ENCODE results near the gene PKP4.

Gene PKP4

GRCh38 chr2:158554996-158555395, 98.2 kb downstream of the PKP4 start:
- no peak for DNase-seq

DNA sequence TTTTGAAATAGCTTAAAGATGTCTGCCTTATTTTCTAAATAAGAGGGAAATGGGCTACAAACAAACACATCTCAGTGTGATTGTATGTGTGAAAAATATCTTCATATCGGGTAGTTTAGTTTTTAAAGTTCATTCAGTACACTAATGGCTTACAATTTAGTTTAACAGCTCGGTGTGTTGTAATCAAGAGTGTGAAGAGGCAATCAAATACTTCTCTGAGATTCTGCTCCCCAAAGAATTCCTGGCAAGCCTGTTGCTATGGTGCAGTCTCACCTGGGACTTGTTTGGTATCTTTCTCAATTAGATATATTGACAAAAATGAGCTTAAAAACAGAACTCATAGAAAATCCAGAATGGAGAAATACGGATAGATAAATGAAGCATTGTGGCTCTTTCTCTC, 99.4 kb downstream of the PKP4 start:
- DNase-seq = no peak

- DNase-seq = no peak
Measured at GRCh38 chr2:158557752-158558151, 101.0 kb downstream of the PKP4 start.

DNA sequence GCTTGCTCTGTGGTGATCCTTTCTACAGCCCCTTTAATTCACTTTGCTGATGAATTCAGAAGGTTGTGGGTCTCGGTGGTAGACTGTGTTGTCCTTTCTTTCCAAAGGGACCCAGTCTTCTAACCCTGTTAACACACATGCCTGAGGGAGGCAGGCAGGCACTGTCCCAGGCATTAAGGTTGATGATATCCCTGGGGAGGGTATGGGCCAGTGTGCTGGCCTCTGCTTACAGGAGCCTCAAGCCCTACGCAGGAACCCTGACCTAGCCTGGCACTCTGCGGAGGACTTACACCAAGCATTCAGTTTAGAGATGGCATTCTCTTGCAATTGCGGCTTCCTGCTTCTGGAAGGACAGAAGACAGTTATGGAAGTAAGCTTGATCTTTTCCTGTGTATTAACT, 102.5 kb downstream of the PKP4 start:
- no peak for DNase-seq

- DNase-seq = no peak
Measured at GRCh38 chr2:158560259-158560658, 103.5 kb downstream of the PKP4 start.

DNA sequence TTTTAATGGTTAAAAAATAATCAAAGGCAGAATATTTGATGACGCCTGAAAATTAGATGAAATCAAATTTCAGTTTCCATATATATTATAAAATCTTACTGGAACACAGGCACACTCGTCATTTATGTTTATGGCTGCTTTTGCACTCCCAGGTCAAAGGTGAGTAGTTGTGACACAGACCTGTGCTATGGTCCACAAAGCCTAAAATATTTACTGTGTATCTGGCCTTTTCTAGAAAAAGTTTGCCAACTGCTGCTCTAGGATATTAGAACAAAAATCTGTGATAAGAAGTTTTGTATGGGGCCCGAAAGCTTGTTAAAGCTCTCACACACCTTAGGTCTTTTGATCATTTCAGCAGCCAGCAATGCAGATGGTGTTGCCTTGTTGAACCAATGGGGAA, 104.3 kb downstream of the PKP4 start:
- DNase-seq = no peak

DNA sequence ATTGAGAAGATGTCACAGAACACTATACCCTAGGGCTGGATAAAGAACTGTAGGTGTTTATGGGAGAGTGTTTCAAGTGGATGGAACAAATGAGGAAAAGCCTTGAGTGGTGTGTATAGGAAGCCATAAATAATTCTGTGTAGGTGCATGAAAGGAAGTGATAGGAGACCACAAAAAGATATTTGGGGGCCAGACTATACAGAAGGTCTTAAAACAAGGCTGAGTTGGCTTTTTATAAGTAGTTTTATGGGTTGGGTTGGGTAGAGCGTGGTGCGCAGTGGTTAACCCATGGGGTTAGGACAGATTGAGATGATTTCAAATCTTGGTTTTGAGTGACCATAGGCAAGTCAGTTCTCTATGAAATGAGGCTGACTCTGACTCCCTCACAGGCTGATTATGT, 110.5 kb downstream of the PKP4 start:
- no peak for DNase-seq

GRCh38 chr2:158569284-158569683, 112.5 kb downstream of the PKP4 start:
- DNase-seq = no peak

- no peak for DNase-seq
Measured at GRCh38 chr2:158570869-158571268, 114.1 kb downstream of the PKP4 start.

DNA sequence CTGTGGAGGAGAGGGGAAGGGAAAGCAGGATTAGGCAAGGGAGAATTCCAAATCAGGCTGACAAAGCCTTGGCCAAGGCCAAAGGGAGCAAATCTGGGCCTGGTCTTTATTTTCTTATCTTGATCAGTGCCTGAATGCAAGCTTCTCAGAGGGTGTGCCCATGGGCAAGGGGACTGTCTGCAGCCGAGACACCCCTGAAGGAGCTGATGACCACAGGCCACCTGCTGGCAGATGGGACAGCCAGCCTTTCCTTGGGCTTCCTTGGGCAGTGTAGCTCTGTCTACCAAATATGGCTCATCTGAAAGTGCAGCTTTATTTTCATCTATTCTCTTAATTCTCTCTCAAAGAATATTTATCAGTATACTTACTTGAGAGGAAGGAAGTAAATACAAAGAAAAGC, 117.0 kb downstream of the PKP4 start:
- no peak for DNase-seq

- no peak for DNase-seq
Measured at GRCh38 chr2:158575051-158575635, 118.4 kb downstream of the PKP4 start.

GRCh38 chr2:158577141-158577540, 120.4 kb downstream of the PKP4 start:
- DNase-seq = no peak

DNA sequence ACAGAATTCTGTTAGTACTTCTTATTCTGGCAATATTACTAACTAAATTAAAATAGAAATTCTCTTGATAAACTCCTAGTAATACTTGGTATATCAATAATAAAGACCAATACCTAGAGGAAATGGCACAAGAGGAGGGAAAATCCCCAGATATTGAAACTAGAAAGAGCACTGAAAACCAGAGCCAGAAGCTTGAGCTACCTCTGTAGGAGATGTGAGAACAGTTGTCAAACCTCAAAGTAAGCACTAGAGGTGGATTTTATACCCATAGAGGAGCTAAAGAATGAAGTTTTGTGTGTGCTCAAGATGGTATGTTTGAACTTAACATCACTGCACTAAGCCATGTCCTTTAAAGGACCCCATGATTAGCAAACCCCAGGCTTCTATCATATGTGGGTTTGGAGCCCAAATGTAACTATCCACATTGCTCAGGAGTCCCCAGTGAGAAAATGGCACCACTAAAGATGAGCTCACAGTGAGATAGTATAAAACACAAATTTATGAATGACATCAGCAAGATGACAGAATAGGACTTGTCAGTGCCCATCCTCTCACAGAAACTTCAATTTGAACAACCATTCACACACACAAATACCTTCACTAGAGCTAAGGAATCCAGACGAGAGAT, 122.1 kb downstream of the PKP4 start:
- no peak for DNase-seq

GRCh38 chr2:158579928-158580327, 123.2 kb downstream of the PKP4 start:
- no peak for DNase-seq

GRCh38 chr2:158580760-158581159, 124.0 kb downstream of the PKP4 start:
- no peak for DNase-seq

GRCh38 chr2:158582670-158583069, 125.9 kb downstream of the PKP4 start:
- no peak for DNase-seq

DNA sequence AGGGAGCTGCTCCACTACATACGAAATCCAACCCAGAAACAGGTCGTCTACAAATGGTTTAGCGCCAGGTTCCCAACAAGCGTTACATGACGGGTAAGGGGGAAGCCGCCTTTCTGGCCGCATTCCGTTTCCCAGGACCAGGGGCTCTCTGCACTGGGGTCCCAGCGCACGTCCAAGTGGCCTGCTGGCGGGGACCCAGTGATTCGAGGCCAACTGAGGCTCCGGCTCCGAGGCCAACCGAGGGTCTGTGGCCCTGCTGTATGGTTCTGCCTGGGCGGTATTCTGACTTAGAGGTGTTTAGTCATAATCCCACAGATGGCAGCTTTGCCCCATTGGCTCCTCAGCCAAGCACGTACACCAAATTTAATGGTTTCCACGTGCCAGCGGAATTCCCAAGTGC, 127.2 kb downstream of the PKP4 start:
- no peak for DNase-seq

DNA sequence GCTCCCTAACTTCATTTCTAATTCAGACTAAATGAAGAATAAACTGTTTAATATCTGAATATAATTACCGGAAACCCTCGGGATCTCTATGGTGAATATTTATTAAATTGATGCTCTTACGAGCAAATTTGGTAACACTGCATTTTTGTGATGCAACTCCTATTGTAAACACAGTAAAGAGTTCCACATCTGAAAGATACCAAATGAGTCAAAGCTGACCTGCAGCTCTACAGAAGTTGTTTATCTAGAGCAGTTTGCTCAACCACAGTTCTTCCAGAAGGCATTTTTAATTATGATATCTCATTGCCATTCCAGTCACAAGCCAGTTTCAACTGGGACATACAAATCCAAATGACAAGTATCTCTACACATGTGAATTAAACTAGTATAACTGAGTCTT, 129.7 kb downstream of the PKP4 start:
- DNase-seq = no peak

DNA sequence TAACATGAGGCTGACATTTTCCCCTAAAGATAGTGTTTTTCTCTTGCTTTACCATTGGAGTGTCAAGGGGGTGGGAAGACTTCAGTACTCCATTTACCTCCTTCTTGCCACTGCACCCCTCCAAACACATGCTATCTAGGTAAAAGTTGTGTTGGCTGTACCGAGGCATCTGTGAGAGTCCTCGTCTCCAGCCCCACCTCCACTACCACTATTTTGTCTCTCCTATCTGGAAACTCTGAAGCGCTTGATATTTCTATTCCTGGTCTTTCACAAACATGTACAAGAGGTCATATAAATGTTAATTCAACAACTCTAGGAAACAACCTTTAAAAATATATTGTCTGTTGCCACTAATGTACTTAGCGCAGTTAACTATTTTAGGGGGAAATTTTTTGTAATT, 132.6 kb downstream of the PKP4 start:
- no peak for DNase-seq

GRCh38 chr2:158598862-158599517, 142.2 kb downstream of the PKP4 start:
- DNase-seq = no peak

DNA sequence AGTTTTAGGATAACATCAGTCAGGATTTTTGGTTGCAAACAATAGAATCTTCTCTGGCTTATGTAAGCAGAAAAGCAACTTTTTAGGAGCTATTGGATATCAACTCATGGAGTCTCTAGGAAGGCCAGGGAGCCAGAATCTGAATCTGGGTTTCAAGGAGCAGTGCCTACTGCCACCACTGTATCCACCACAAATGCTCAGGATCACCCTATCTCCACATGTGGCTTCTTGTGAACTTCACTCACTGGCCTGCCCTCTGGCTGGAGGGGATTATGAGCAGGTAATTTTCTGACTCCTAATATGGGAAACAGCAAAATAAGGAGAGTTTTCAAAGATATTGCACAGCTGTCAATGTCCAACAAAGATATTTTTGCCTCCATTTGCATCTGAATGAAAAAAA, 142.9 kb downstream of the PKP4 start:
- no peak for DNase-seq

DNA sequence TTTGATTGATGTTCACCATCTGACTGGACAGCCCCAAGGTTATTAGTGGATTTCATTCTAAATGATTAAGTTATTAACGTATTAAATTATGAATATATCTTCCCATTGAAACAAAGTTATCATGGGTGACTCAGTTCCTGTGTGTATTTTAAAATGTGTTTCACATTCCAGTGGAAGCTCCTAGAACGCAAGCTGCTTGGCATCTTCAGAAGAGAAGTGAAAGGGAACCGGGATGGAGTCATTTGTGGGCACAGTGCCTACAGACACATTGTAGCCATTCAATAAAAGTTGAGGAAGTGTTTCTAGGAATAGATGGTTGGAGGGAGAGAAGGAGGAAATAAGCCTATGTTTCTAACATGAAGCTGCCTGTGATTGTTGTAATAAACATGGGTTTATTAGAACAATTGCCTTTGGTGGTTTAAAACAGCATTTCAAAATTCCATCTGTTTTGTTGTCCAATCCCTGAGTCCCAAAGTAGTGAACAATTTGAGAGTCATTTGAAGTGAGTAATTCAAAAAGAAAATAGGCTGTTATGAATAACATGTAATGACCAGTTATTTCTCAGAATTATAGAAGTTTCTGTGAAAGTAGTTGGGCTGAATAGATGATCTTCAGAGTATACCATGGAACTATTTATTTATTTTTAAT, 143.5 kb downstream of the PKP4 start:
- no peak for DNase-seq

- DNase-seq = no peak
Measured at GRCh38 chr2:158602027-158602426, 145.3 kb downstream of the PKP4 start.

DNA sequence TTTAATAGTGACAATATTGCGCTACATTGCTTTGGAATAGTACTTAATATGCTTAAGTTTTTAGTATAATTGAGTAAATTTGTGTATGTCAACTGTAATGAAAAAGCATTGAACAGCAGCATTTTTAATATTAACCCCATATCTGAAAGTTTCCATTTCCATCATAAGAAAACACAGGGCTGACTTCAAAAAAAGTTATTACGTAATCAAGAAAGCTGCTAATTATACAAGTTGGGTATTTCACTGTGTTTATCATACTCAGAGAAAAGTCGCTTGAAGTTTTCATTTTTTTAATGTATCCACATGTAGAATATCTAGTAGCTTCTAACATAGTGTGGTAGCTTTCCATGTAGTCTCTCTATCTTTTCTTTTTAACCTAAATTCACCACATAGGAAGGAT, 146.5 kb downstream of the PKP4 start:
- DNase-seq = no peak

Data from CD4-positive, alpha-beta T cell treated with Interleukin-17A for 4 hours (primary cell).